Measurements from ENCODE around the gene SPRED2.

DNA sequence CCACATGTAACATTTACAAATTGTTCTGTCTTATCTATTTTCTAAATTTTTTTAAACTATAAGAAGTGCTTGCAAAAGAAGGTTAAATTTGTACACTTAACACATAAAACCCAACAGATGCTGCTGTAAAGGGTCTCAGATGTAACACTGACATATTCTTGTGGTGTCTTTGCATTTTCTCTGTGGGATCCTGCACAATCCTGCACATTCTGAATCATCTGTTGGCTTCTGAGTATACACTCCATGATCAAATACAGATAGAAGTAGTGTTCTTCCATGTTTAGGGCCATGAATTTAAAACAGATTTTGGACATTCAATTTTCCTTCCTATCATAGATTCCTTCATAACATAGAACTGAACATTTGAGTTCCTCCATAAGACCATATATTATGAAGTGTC, 89.0 kb downstream of the SPRED2 start:
- TF ChIP-seq POLR2A (IDR thresholded peaks at IDR 0.05) (no peak), POLR2AphosphoS5 (IDR thresholded peaks at IDR 0.05; ENCODE audit: insufficient read depth in 1 of 2, low read depth in 1 of 2) (no peak)
- TF ChIP-seq, protein P1, sequence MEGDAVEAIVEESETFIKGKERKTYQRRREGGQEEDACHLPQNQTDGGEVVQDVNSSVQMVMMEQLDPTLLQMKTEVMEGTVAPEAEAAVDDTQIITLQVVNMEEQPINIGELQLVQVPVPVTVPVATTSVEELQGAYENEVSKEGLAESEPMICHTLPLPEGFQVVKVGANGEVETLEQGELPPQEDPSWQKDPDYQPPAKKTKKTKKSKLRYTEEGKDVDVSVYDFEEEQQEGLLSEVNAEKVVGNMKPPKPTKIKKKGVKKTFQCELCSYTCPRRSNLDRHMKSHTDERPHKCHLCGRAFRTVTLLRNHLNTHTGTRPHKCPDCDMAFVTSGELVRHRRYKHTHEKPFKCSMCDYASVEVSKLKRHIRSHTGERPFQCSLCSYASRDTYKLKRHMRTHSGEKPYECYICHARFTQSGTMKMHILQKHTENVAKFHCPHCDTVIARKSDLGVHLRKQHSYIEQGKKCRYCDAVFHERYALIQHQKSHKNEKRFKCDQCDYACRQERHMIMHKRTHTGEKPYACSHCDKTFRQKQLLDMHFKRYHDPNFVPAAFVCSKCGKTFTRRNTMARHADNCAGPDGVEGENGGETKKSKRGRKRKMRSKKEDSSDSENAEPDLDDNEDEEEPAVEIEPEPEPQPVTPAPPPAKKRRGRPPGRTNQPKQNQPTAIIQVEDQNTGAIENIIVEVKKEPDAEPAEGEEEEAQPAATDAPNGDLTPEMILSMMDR (IDR thresholded peaks at IDR 0.05): no peak

Measured in vagina (tissue), 2 donors.